SJCRH30 (cell line): ENCODE data around the gene TMPRSS4. TPM values are rescaled to one million over a fixed set of nuclear protein-coding genes. Genes with fewer than 3 reads are reported as not detected.
"Not testable (repeated sequence)": the region's sequence is repeated elsewhere in the genome, so short reads cannot be mapped to it uniquely, and the experiment has no call there.

Experiments
- DNase-seq, 2 experiments: peaks; one replicate each; pipeline ENCODE4 v3.0.0-alpha.2; 2015 to 2020
- H3K27ac ChIP-seq: fragments of 250-450 bp; sonication (Bioruptor Pico); 2 replicates; pipeline ENCODE4 v1.5.1; 2020; ENCODE audit warnings: mild to moderate bottlenecking, moderate library complexity
- H3K27me3 ChIP-seq: fragments of 250-450 bp; sonication (Bioruptor Pico); 2 replicates; pipeline ENCODE4 v1.5.1; 2020; ENCODE audit warnings: mild to moderate bottlenecking, moderate library complexity
- H3K36me3 ChIP-seq: fragments of 250-450 bp; sonication (Bioruptor Pico); 2 replicates; pipeline ENCODE4 v1.5.1; 2020; ENCODE audit warnings: mild to moderate bottlenecking, moderate library complexity
- H3K4me1 ChIP-seq: fragments of 250-450 bp; sonication (Bioruptor Pico); 2 replicates; pipeline ENCODE4 v1.5.1; 2020; ENCODE audit warnings: mild to moderate bottlenecking, moderate library complexity
- H3K4me3 ChIP-seq: fragments of 250-450 bp; sonication (Bioruptor Pico); 2 replicates; pipeline ENCODE4 v1.5.1; 2020; ENCODE audit warnings: mild to moderate bottlenecking, moderate library complexity
- H3K9me3 ChIP-seq: fragments of 250-450 bp; sonication (Bioruptor Pico); replicated peaks from 2 replicates; pipeline ENCODE4 v1.5.1; 2020; ENCODE audit warnings: mild to moderate bottlenecking, moderate library complexity
- total RNA-seq: library from RNA; depleted of rRNA; stranded (reverse); fragments of >200 nt; shearing (Covaris generic); gene quantifications from 2 replicates; pipeline ENCODE4 v1.2.3, GENCODE V29; 2014

Gene TMPRSS4
- total RNA-seq, 1 experiment from 2014 or later: not detected

GRCh38 chr11:118062181-118062580 lies 14.7 kb upstream of the TMPRSS4 start:
- H3K27ac ChIP-seq, DNase-seq, H3K36me3 ChIP-seq, H3K4me3 ChIP-seq, H3K4me1 ChIP-seq, H3K27me3 ChIP-seq, H3K9me3 ChIP-seq: not testable (repeated sequence)

GRCh38 chr11:118062631-118063030 lies 14.2 kb upstream of the TMPRSS4 start:
- not testable (repeated sequence) for H3K9me3 ChIP-seq, DNase-seq, H3K36me3 ChIP-seq

GRCh38 chr11:118064956-118065355 lies 11.9 kb upstream of the TMPRSS4 start:
- Histone ChIP-seq H3K27me3 (no peaks in the 10 kb centered on the region), H3K27ac (no peak overlapping the region), H3K4me1 (no peaks in the 10 kb centered on the region), H3K9me3 (no peaks in the 10 kb centered on the region), H3K4me3 (no peak overlapping the region), H3K36me3 (no peaks in the 10 kb centered on the region)
- DNase-seq: no peak

More at GRCh38 chr11:118062631-118063030, 14.2 kb upstream of the TMPRSS4 start:
- not testable (repeated sequence) for H3K4me3 ChIP-seq, H3K27ac ChIP-seq, H3K27me3 ChIP-seq, H3K4me1 ChIP-seq

GRCh38 chr11:118065384-118065783 lies 11.5 kb upstream of the TMPRSS4 start:
- Histone ChIP-seq H3K36me3 (no peaks in the 10 kb centered on the region), H3K4me1 (no peaks in the 10 kb centered on the region), H3K4me3 (no peak overlapping the region), H3K27ac (no peak overlapping the region), H3K27me3 (no peaks in the 10 kb centered on the region), H3K9me3 (no peaks in the 10 kb centered on the region)
- no peak for DNase-seq

- no peak overlapping the region for H3K4me3 ChIP-seq
- H3K27me3 ChIP-seq: no peaks in the 10 kb centered on the region
- no peaks in the 10 kb centered on the region for H3K9me3 ChIP-seq
- H3K36me3 ChIP-seq: no peaks in the 10 kb centered on the region
- H3K4me1 ChIP-seq: no peaks in the 10 kb centered on the region
- no peak for DNase-seq
- no peak overlapping the region for H3K27ac ChIP-seq
Measured at GRCh38 chr11:118067006-118067405, 9.9 kb upstream of the TMPRSS4 start.

GRCh38 chr11:118068206-118068944 lies 8.5 kb upstream of the TMPRSS4 start:
- H3K27me3 ChIP-seq: no peaks in the 10 kb centered on the region
- no peaks in the 10 kb centered on the region for H3K36me3 ChIP-seq
- H3K4me1 ChIP-seq: no peaks in the 10 kb centered on the region
- no peak overlapping the region for H3K4me3 ChIP-seq
- DNase-seq: no peak
- no peaks in the 10 kb centered on the region for H3K9me3 ChIP-seq
- H3K27ac ChIP-seq: no peak overlapping the region

GRCh38 chr11:118068945-118069612 lies 7.8 kb upstream of the TMPRSS4 start:
- DNase-seq: no peak
- H3K4me1 ChIP-seq: no peaks in the 10 kb centered on the region

GRCh38 chr11:118071416-118072030 lies 5.4 kb upstream of the TMPRSS4 start:
- H3K4me1 ChIP-seq: no peaks in the 10 kb centered on the region
- H3K4me3 ChIP-seq: no peak overlapping the region
- DNase-seq: no peak
- H3K9me3 ChIP-seq: no peaks in the 10 kb centered on the region
- H3K27me3 ChIP-seq: no peaks in the 10 kb centered on the region
- H3K36me3 ChIP-seq: no peaks in the 10 kb centered on the region
- no peak overlapping the region for H3K27ac ChIP-seq

More at GRCh38 chr11:118068945-118069612, 7.8 kb upstream of the TMPRSS4 start:
- no peaks in the 10 kb centered on the region for H3K27me3 ChIP-seq
- H3K9me3 ChIP-seq: no peaks in the 10 kb centered on the region
- no peak overlapping the region for H3K4me3 ChIP-seq
- H3K36me3 ChIP-seq: no peaks in the 10 kb centered on the region
- no peak overlapping the region for H3K27ac ChIP-seq

GRCh38 chr11:118073554-118073953 lies 3.3 kb upstream of the TMPRSS4 start:
- Histone ChIP-seq H3K4me1 (no peaks in the 10 kb centered on the region), H3K36me3 (no peaks in the 10 kb centered on the region), H3K4me3 (no peak overlapping the region), H3K27me3 (no peaks in the 10 kb centered on the region), H3K9me3 (no peaks in the 10 kb centered on the region), H3K27ac (no peak overlapping the region)
- no peak for DNase-seq

- DNase-seq: no peak
- H3K4me1 ChIP-seq: no peaks in the 10 kb centered on the region
- H3K9me3 ChIP-seq: no peaks in the 10 kb centered on the region
- H3K27me3 ChIP-seq: no peaks in the 10 kb centered on the region
- H3K4me3 ChIP-seq: no peak overlapping the region
- H3K27ac ChIP-seq: no peak overlapping the region
- no peaks in the 10 kb centered on the region for H3K36me3 ChIP-seq
Measured at GRCh38 chr11:118074091-118074685, 2.7 kb upstream of the TMPRSS4 start.

GRCh38 chr11:118074785-118075184 lies 2.1 kb upstream of the TMPRSS4 start:
- no peak for DNase-seq
- H3K27ac ChIP-seq: no peak overlapping the region
- no peaks in the 10 kb centered on the region for H3K27me3 ChIP-seq

GRCh38 chr11:118078911-118079411 lies 2.1 kb downstream of the TMPRSS4 start:
- Histone ChIP-seq H3K27ac (no peak overlapping the region), H3K27me3 (no peaks in the 10 kb centered on the region), H3K9me3 (no peaks in the 10 kb centered on the region), H3K4me1 (no peaks in the 10 kb centered on the region), H3K36me3 (no peaks in the 10 kb centered on the region), H3K4me3 (no peak overlapping the region)
- no peak for DNase-seq

More at GRCh38 chr11:118074785-118075184, 2.1 kb upstream of the TMPRSS4 start:
- Histone ChIP-seq H3K36me3 (no peaks in the 10 kb centered on the region), H3K4me3 (no peak overlapping the region), H3K4me1 (no peaks in the 10 kb centered on the region), H3K9me3 (no peaks in the 10 kb centered on the region)

GRCh38 chr11:118079491-118079890 lies 2.6 kb downstream of the TMPRSS4 start:
- Histone ChIP-seq H3K9me3 (no peaks in the 10 kb centered on the region), H3K4me3 (no peak overlapping the region), H3K36me3 (no peaks in the 10 kb centered on the region), H3K27ac (no peak overlapping the region), H3K4me1 (no peaks in the 10 kb centered on the region), H3K27me3 (no peaks in the 10 kb centered on the region)
- DNase-seq: no peak

GRCh38 chr11:118080296-118080695 lies 3.4 kb downstream of the TMPRSS4 start:
- Histone ChIP-seq H3K9me3 (no peaks in the 10 kb centered on the region), H3K27me3 (no peaks in the 10 kb centered on the region), H3K36me3 (no peaks in the 10 kb centered on the region), H3K4me1 (no peaks in the 10 kb centered on the region), H3K4me3 (no peak overlapping the region), H3K27ac (no peak overlapping the region)
- DNase-seq: no peak
